ENCODE results near the gene UBR4.

GRCh38 chr1:19154876-19155275 lies 55.2 kb downstream of the UBR4 start:
- TF ChIP-seq CTCF (optimal IDR thresholded peaks at IDR 0.05 in 1 of 3, IDR thresholded peaks at IDR 0.05 in 1 of 3, conservative IDR thresholded peaks at IDR 0.05 in 1 of 3; ENCODE audit: extremely low read depth in 1 of 3, insufficient read depth in 2 of 3, low read length in 3 of 3): no peak
- TF ChIP-seq EZH2 (IDR thresholded peaks at IDR 0.05; ENCODE audit: low read length): no peak

All from keratinocyte (primary cell).